ENCODE results near the gene TSPAN3. TPM values are rescaled to one million over a fixed set of nuclear protein-coding genes. Genes with fewer than 3 reads are reported as not detected.

The TSPAN3 gene
- total and polyA plus RNA-seq, 4 experiments from 2014 or later, result 13.3 to 35.9 (median 25.0) TPM

GRCh38 chr15:77037388-77038209 lies 33.3 kb downstream of the TSPAN3 start:
- Histone ChIP-seq H3K27me3 (ENCODE audit: insufficient read depth, low read length) (no peaks in the 10 kb centered on the region), H3K27ac (ENCODE audit: low read depth, low read length) (no peak overlapping the region), H3K9me3 (ENCODE audit: control insufficient read depth in 1 of 2, low read length in 2 of 2) (no peaks in the 10 kb centered on the region), H3K4me3 (ENCODE audit: low read length in 2 of 2) (no peak overlapping the region), H3K36me3 (ENCODE audit: insufficient read depth, low read length) (peaks cover 29% of the 10 kb centered on the region), H3K4me1 (ENCODE audit: insufficient read depth, low read length) (no peaks in the 10 kb centered on the region)
- ChIA-PET POLR2A (ENCODE audit: partially characterized antibody) (interaction anchor here (1.6 to 1.9 kb wide), 5 partner anchors 9 to 43 kb away, joined by 5 to 9 read pairs (median 6); partner anchors contain the start of gene PSTPIP1), CTCF (ENCODE audit: partially characterized antibody) (no interaction called here)
- peak in 1 of 5 donors; percentile 35 for DNase-seq
- H3K9me3 Mint-ChIP-seq, result peaks cover 0 to 46% (median 5%) of the 10 kb centered on the region in 8 donors
- intact Hi-C loops (cut with micrococcal nuclease), result no loop called here
- H3K4me1 Mint-ChIP-seq, result peaks cover 1 to 12% (median 3%) of the 10 kb centered on the region in 4 donors
- peak overlapping the region in 6 of 7 donors; percentile 43 to 95 (median 76) for H3K27ac Mint-ChIP-seq
- H3K36me3 Mint-ChIP-seq, result peaks cover 23 to 53% of the 10 kb centered on the region in 2 donors
- no peaks in the 10 kb centered on the region for H3K27me3 Mint-ChIP-seq
- peak overlapping the region in 2 of 8 donors; percentile 32 to 57 for H3K4me3 Mint-ChIP-seq

DNA sequence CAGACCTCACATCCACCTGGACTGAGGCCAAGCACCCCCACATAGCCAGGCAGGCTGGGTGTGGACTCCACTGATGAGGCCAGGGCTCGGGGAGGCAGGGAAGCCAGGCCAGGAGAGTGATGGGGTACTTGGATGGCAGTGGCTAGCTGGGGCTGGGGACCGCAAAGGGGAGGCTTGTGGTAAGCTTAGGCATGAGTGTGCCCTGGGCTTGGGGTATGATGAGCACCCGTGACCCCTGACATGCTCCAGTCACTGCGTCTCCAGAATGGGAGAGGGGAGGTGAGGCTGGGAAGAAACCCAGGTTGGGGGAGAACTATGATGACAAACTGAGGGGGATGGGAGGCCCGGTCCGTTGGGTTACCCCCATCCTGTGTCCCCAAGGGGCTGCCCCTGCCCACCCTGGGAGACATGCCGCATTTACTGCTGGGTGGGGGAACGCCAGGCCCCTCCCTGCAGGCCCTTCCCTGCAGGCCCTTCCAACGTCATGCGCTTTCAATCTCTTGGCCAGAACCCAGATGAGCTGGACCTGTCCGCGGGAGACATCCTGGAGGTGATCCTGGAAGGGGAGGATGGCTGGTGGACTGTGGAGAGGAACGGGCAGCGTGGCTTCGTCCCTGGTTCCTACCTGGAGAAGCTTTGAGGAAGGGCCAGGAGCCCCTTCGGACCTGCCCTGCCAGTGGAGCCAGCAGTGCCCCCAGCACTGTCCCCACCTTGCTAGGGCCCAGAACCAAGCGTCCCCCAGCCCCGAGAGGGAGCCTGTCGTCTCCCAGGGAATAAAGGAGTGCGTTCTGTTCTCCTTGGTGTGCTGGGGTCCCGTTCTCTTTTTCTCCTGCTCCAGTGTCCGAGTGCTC lies 34.1 kb downstream of the TSPAN3 start:
- Mint-ChIP-seq H3K27ac (peak overlapping the region in 6 of 7 donors; percentile 37 to 95 (median 68)), H3K36me3 (peaks cover 23 to 56% of the 10 kb centered on the region in 2 donors), H3K4me1 (peaks cover under 1 to 9% (median 2%) of the 10 kb centered on the region in 4 donors), H3K9me3 (peaks cover 0 to 39% (median 5%) of the 10 kb centered on the region in 8 donors), H3K27me3 (no peaks in the 10 kb centered on the region), H3K4me3 (peak overlapping the region in 2 of 8 donors; percentile 32 to 57)
- peaks cover 32% of the 10 kb centered on the region for H3K36me3 ChIP-seq (ENCODE audit: insufficient read depth, low read length)
- intact Hi-C loops (cut with micrococcal nuclease), result no loop called here
- no peaks in the 10 kb centered on the region for H3K4me1 ChIP-seq (ENCODE audit: insufficient read depth, low read length)
- CTCF ChIA-PET (ENCODE audit: partially characterized antibody), result no interaction called here
- H3K27ac ChIP-seq (ENCODE audit: low read depth, low read length), result no peak overlapping the region
- H3K27me3 ChIP-seq (ENCODE audit: insufficient read depth, low read length), result no peaks in the 10 kb centered on the region
- no peaks in the 10 kb centered on the region for H3K9me3 ChIP-seq (ENCODE audit: control insufficient read depth in 1 of 2, low read length in 2 of 2)
- no peak overlapping the region for H3K4me3 ChIP-seq (ENCODE audit: low read length in 2 of 2)
- DNase-seq, result peak in 1 of 5 donors; percentile 43
- POLR2A ChIA-PET (ENCODE audit: partially characterized antibody), result interaction anchor here (1.0 to 1.9 kb wide), 7 partner anchors 9 to 43 kb away, joined by 4 to 9 read pairs (median 6); partner anchors contain the start of gene PSTPIP1

DNA sequence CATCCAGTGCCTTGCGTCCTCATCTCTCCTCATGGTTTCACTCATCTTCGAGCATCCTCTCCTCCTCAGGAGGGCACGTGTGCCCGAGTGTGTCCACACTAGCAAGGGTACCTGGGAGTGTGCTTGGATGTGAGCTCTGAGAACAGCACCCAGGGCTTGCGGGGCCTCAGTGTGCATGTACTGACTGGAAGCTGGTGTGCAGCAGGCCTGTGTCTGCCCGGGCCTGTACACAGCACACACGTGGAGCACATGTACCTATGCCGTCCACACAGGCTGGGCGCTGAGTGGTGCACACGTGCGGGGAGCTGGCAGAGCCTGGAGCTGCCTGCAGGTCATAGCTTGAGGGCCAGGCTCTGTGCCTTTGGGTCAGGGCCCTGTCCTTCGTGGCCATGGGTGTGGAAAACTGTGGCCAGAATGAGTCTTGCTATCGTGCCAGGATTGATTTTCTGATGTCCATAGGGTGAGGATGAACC lies 34.9 kb downstream of the TSPAN3 start:
- intact Hi-C loops (cut with micrococcal nuclease), result no loop called here
- peak overlapping the region in 1 of 8 donors; percentile 20 for H3K4me3 Mint-ChIP-seq
- no peak overlapping the region for H3K4me3 ChIP-seq (ENCODE audit: low read length in 2 of 2)
- H3K36me3 Mint-ChIP-seq, result peaks cover 23 to 53% of the 10 kb centered on the region in 2 donors
- H3K27ac ChIP-seq (ENCODE audit: low read depth, low read length), result no peak overlapping the region
- no peaks in the 10 kb centered on the region for H3K9me3 ChIP-seq (ENCODE audit: control insufficient read depth in 1 of 2, low read length in 2 of 2)
- H3K9me3 Mint-ChIP-seq, result peaks cover 0 to 34% (median 5%) of the 10 kb centered on the region in 8 donors
- no peaks in the 10 kb centered on the region for H3K27me3 Mint-ChIP-seq
- ChIA-PET CTCF (ENCODE audit: partially characterized antibody) (interaction anchor here (1.1 to 1.9 kb wide), 3 partner anchors 10 to 63 kb away, joined by 3 to 9 read pairs (median 4); no protein-coding TSS in a partner anchor), POLR2A (ENCODE audit: partially characterized antibody) (interaction anchor here (1.0 to 1.9 kb wide), 6 partner anchors 10 to 42 kb away, joined by 3 to 9 read pairs (median 6); partner anchors contain the start of gene PSTPIP1)
- no peaks in the 10 kb centered on the region for H3K4me1 ChIP-seq (ENCODE audit: insufficient read depth, low read length)
- peaks cover 32% of the 10 kb centered on the region for H3K36me3 ChIP-seq (ENCODE audit: insufficient read depth, low read length)
- H3K27ac Mint-ChIP-seq, result peak overlapping the region in 6 of 7 donors; percentile 37 to 95 (median 63)
- H3K27me3 ChIP-seq (ENCODE audit: insufficient read depth, low read length), result no peaks in the 10 kb centered on the region
- peak in 1 of 5 donors; percentile 34 for DNase-seq
- peaks cover 0 to 9% (median 2%) of the 10 kb centered on the region in 4 donors for H3K4me1 Mint-ChIP-seq

DNA sequence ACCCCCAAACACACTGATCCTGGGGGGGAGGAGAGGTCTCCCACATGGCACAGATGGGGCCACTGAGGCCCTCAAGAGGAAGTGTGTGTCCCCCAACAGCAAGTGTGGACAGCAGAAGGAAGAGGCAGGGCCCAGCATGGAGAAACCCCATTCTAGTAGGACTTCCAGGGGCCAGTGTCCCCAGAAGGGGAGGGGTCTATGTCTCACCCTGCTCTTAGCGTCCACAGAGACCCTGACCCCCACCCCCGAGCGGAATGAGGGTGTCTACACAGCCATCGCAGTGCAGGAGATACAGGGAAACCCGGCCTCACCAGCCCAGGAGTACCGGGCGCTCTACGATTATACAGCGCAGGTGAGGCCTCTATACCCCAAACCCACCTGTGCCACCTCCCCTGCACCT lies 35.3 kb downstream of the TSPAN3 start:
- ChIA-PET POLR2A (ENCODE audit: partially characterized antibody) (interaction anchor here (0.9 to 1.5 kb wide), 4 partner anchors 10 to 39 kb away, joined by 3 to 5 read pairs (median 4); no protein-coding TSS in a partner anchor), CTCF (ENCODE audit: partially characterized antibody) (interaction anchor here (1.0 to 1.9 kb wide), 4 partner anchors 10 to 62 kb away, joined by 3 to 9 read pairs (median 4); no protein-coding TSS in a partner anchor)
- no peaks in the 10 kb centered on the region for H3K27me3 Mint-ChIP-seq
- H3K9me3 Mint-ChIP-seq, result peaks cover 0 to 29% (median 2%) of the 10 kb centered on the region in 8 donors
- H3K27ac Mint-ChIP-seq, result peak overlapping the region in 2 of 7 donors; percentile 81 to 95
- Histone ChIP-seq H3K27me3 (ENCODE audit: insufficient read depth, low read length) (no peaks in the 10 kb centered on the region), H3K9me3 (ENCODE audit: control insufficient read depth in 1 of 2, low read length in 2 of 2) (no peaks in the 10 kb centered on the region), H3K4me3 (ENCODE audit: low read length in 2 of 2) (no peak overlapping the region), H3K4me1 (ENCODE audit: insufficient read depth, low read length) (no peaks in the 10 kb centered on the region), H3K36me3 (ENCODE audit: insufficient read depth, low read length) (peaks cover 32% of the 10 kb centered on the region), H3K27ac (ENCODE audit: low read depth, low read length) (no peak overlapping the region)
- H3K4me3 Mint-ChIP-seq, result no peak overlapping the region
- H3K36me3 Mint-ChIP-seq, result peaks cover 20 to 49% of the 10 kb centered on the region in 2 donors
- peaks cover 0 to 5% (median 2%) of the 10 kb centered on the region in 4 donors for H3K4me1 Mint-ChIP-seq
- DNase-seq, result no peak
- intact Hi-C loops (cut with micrococcal nuclease), result no loop called here

GRCh38 chr15:77034695-77035489 lies 36.0 kb downstream of the TSPAN3 start:
- DNase-seq, result no peak
- no peak overlapping the region for H3K27ac ChIP-seq (ENCODE audit: low read depth, low read length)
- H3K4me3 ChIP-seq (ENCODE audit: low read length in 2 of 2), result no peak overlapping the region
- peaks cover 18 to 53% of the 10 kb centered on the region in 2 donors for H3K36me3 Mint-ChIP-seq
- no peak overlapping the region for H3K4me3 Mint-ChIP-seq
- peak overlapping the region in 6 of 7 donors; percentile 35 to 95 (median 73) for H3K27ac Mint-ChIP-seq
- H3K9me3 ChIP-seq (ENCODE audit: control insufficient read depth in 1 of 2, low read length in 2 of 2), result no peaks in the 10 kb centered on the region
- H3K9me3 Mint-ChIP-seq, result peaks cover 0 to 28% (median under 1%) of the 10 kb centered on the region in 8 donors
- intact Hi-C loops (cut with micrococcal nuclease), result no loop called here
- POLR2A ChIA-PET (ENCODE audit: partially characterized antibody), result interaction anchor here (0.7 to 1.5 kb wide), 5 partner anchors 11 to 40 kb away, joined by 3 to 4 read pairs (median 3); partner anchors contain the start of gene PSTPIP1
- H3K27me3 Mint-ChIP-seq, result no peaks in the 10 kb centered on the region
- peaks cover 0 to 5% (median 2%) of the 10 kb centered on the region in 4 donors for H3K4me1 Mint-ChIP-seq
- CTCF ChIA-PET (ENCODE audit: partially characterized antibody), result interaction anchor here (1.0 to 1.9 kb wide), 5 partner anchors 11 to 61 kb away, joined by 3 to 9 read pairs (median 4); no protein-coding TSS in a partner anchor
- H3K4me1 ChIP-seq (ENCODE audit: insufficient read depth, low read length), result no peaks in the 10 kb centered on the region
- peaks cover 36% of the 10 kb centered on the region for H3K36me3 ChIP-seq (ENCODE audit: insufficient read depth, low read length)
- no peaks in the 10 kb centered on the region for H3K27me3 ChIP-seq (ENCODE audit: insufficient read depth, low read length)

All from CD4-positive, alpha-beta memory T cell (primary cell).